GM10248 (cell line): ENCODE data around the gene MS4A15.
"Not testable (repeated sequence)": the region's sequence is repeated elsewhere in the genome, so short reads cannot be mapped to it uniquely, and the experiment has no call there.

Source experiments
- CTCF ChIA-PET: fragments of 300-600 bp; sonication (Branson Sonifier 250); formaldehyde crosslinking; extraction: SDS; loops from one replicate; lab custom pipeline; 2021; ENCODE audit warnings: antibody characterized with exemption; lab: Yijun Ruan, JAX
- POLR2A ChIA-PET: fragments of 350-650 bp; sonication (Branson Sonifier 250); formaldehyde crosslinking; extraction: SDS; loops from one replicate; lab custom pipeline; 2020; ENCODE audit warnings: antibody characterized with exemption; lab: Yijun Ruan, JAX
- DNase-seq: peaks from one replicate; pipeline ENCODE4 v3.0.0; 2012; ENCODE audit errors: extremely low spot score
- TF ChIP-seq, protein P1 (sequence below): IDR thresholded peaks from 2 replicates; pipeline ENCODE4 v1.5.1; 2012; ENCODE audit warnings: mild to moderate bottlenecking, low read depth; ENCODE audit errors: extremely low read depth, missing control alignments, control extremely low read depth

The MS4A15 gene

DNA sequence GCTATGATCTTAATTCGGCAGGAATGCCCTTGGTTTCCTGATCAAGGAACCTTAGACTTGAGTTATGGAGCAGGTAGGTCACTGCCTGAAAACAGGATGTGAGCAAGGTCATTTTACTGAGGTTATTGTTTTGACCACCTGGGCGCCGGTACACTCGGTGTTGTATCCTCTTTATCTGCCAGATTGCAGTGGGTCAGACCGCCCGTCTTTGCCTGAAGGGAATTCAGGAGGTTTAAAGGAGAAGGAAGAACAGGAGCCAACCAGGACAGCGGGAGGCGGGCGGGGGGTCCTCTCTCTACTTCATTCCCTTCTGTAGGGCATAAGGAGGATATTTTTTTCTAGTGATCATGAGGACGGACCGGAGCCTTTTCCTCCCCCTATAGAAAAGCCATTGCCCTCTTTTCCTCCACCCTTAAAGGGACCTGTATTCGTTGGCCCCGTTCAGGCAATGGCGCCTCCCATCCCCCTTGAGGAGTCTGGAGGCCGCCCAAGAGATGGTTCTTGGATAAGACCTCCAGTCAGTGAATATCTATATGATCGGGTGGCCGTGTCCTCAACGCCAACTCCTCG is 649 bp downstream of the MS4A15 start:
- ChIA-PET CTCF (interaction anchor here (0.6 to 1.8 kb wide), 11 partner anchors 10 to 450 kb away, joined by 3 to 29 read pairs (median 4); no protein-coding TSS in a partner anchor), POLR2A (no interaction called here)
- TF ChIP-seq, protein P1, sequence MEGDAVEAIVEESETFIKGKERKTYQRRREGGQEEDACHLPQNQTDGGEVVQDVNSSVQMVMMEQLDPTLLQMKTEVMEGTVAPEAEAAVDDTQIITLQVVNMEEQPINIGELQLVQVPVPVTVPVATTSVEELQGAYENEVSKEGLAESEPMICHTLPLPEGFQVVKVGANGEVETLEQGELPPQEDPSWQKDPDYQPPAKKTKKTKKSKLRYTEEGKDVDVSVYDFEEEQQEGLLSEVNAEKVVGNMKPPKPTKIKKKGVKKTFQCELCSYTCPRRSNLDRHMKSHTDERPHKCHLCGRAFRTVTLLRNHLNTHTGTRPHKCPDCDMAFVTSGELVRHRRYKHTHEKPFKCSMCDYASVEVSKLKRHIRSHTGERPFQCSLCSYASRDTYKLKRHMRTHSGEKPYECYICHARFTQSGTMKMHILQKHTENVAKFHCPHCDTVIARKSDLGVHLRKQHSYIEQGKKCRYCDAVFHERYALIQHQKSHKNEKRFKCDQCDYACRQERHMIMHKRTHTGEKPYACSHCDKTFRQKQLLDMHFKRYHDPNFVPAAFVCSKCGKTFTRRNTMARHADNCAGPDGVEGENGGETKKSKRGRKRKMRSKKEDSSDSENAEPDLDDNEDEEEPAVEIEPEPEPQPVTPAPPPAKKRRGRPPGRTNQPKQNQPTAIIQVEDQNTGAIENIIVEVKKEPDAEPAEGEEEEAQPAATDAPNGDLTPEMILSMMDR, result no peak
- DNase-seq, result no peak

GRCh38 chr11:60758671-60759070 is 2.0 kb downstream of the MS4A15 start:
- POLR2A ChIA-PET, DNase-seq: not testable (repeated sequence)
- CTCF ChIA-PET, result interaction anchor here (1.0 to 1.5 kb wide), 2 partner anchors 10 to 17 kb away, joined by 3 to 5 read pairs; no protein-coding TSS in a partner anchor

GRCh38 chr11:60759438-60760225 is 3.0 kb downstream of the MS4A15 start:
- POLR2A ChIA-PET, DNase-seq: not testable (repeated sequence)
- CTCF ChIA-PET, result interaction anchor here (0.9 to 11.0 kb wide), 2 partner anchors 17 to 18 kb away, joined by 3 to 268 read pairs; no protein-coding TSS in a partner anchor

- DNase-seq, result no peak
- ChIA-PET POLR2A (interaction anchor here (0.6 kb wide), 1 partner anchor 9 kb away, joined by 3 read pairs; no protein-coding TSS in a partner anchor), CTCF (interaction anchor here (0.9 to 11.0 kb wide), 12 partner anchors 8 to 398 kb away, joined by 3 to 268 read pairs (median 12); partner anchors contain the start of genes MS4A18, PRPF19 and ZP1)
- TF ChIP-seq, protein P1, result no peak
Measured at GRCh38 chr11:60761436-60762190, 4.9 kb downstream of the MS4A15 start.

DNA sequence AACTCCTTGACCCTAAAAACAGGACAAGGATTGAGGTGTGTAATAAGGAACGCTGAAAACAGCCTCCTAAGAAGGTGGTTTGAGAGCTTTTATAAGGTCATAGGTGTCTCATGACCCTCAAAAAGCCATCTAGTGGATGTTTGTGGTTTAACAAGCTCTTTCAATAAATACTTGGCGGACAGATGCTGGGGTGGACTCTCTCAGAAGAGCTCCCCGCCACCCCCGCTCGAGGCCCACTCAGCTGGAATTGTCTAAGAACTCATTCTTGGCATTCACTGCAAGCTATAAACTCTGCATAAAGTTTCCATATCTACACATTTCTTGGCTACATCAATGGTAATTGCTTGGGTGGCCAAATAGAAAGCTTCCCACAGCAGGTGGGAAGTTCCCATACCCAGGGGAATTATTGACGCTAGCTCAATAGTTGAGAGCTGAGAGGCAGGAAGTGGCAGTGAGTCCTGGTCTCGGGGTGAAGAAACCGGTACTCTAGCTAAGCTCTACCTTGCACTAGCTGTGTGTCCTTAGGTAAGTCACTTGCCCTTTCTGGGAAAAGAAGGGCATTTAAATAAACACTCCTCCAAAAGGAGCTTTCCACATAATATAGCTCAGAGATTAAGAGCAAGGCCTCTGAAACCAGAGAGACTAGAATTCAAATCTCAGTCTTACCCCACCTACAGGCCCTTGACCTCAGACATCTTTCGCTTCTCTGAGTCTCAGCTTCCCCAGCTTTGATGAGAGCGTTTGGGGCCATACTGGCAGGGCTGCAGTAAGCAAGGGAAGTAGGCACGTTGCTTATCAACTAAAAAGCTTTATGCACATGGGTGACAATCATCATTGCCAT is 6.4 kb downstream of the MS4A15 start:
- peak; percentile 66 for DNase-seq
- POLR2A ChIA-PET, result no interaction called here
- CTCF ChIA-PET, result interaction anchor here (0.6 to 11.0 kb wide), 49 partner anchors 9 to 1008 kb away, joined by 3 to 268 read pairs (median 4); partner anchors contain the start of genes CCDC86, MS4A18, MS4A8 and PRPF19
- TF ChIP-seq, protein P1, result peak; percentile 49

GRCh38 chr11:60763692-60764369 is 7.2 kb downstream of the MS4A15 start:
- TF ChIP-seq, protein P1, result no peak
- CTCF ChIA-PET, result interaction anchor here (0.9 to 11.0 kb wide), 43 partner anchors 10 to 1227 kb away, joined by 3 to 268 read pairs (median 4); partner anchors contain the start of genes MS4A18, MS4A8, PRPF19 and STX3
- DNase-seq, result no peak
- POLR2A ChIA-PET, result no interaction called here
